Prostate gland (tissue), 2 donors: ENCODE results near the gene KCNQ1.

Experiments
- CTCF ChIP-seq, 4 experiments: fragments of 200-600 bp in 2 of 4; fragments of 450-650 bp in 2 of 4; sonication (generic) in 2 of 4; IDR thresholded peaks; 1 replicate in 3 of 4; 2 replicates in 1 of 4; pipeline ENCODE4 v1.5.1; 2016 to 2019; ENCODE audit warnings: antibody characterized with exemption in 4 of 4, mild to moderate bottlenecking in 2 of 4, moderate library complexity in 2 of 4
- POLR2AphosphoS5 ChIP-seq: sonication (generic); formaldehyde crosslinking; IDR thresholded peaks from one replicate; pipeline ENCODE4 v1.6.1; 2017; ENCODE audit warnings: antibody characterized with exemption

GRCh38 chr11:2549491-2549875 lies 104.7 kb downstream of the KCNQ1 start:
- TF ChIP-seq CTCF (IDR thresholded peaks at IDR 0.05) (no peak), POLR2AphosphoS5 (no peak)
